ENCODE measurements around the gene SMCO1.
"Not testable (repeated sequence)": the region's sequence is repeated elsewhere in the genome, so short reads cannot be mapped to it uniquely, and the experiment has no call there.

Gene SMCO1

GRCh38 chr3:196492080-196492479 is 23.1 kb downstream of the SMCO1 start:
- DNase-seq (ENCODE audit: low read depth) = no peak

GRCh38 chr3:196489747-196490146 is 25.4 kb downstream of the SMCO1 start:
- no peak for DNase-seq (ENCODE audit: low read depth)

GRCh38 chr3:196486263-196486662 is 28.9 kb downstream of the SMCO1 start:
- no peak for DNase-seq (ENCODE audit: low read depth)

GRCh38 chr3:196477678-196478077 is 37.5 kb downstream of the SMCO1 start:
- no peak for DNase-seq (ENCODE audit: low read depth)

- no peak for DNase-seq (ENCODE audit: low read depth)
Measured at GRCh38 chr3:196472286-196472685, 42.9 kb downstream of the SMCO1 start.

- DNase-seq (ENCODE audit: low read depth) = no peak
Measured at GRCh38 chr3:196471551-196471950, 43.6 kb downstream of the SMCO1 start.

GRCh38 chr3:196470182-196470581 is 45.0 kb downstream of the SMCO1 start:
- DNase-seq (ENCODE audit: low read depth) = not testable (repeated sequence)

- DNase-seq (ENCODE audit: low read depth) = no peak
Measured at GRCh38 chr3:196463804-196464203, 51.3 kb downstream of the SMCO1 start.

GRCh38 chr3:196463478-196463756 is 51.7 kb downstream of the SMCO1 start:
- no peak for DNase-seq (ENCODE audit: low read depth)

- not testable (repeated sequence) for DNase-seq (ENCODE audit: low read depth)
Measured at GRCh38 chr3:196462680-196463477, 52.3 kb downstream of the SMCO1 start.

- DNase-seq (ENCODE audit: low read depth) = no peak
Measured at GRCh38 chr3:196458063-196458462, 57.1 kb downstream of the SMCO1 start.

GRCh38 chr3:196457470-196457869 is 57.7 kb downstream of the SMCO1 start:
- DNase-seq (ENCODE audit: low read depth) = not testable (repeated sequence)
